GM12878 (cell line): Measurements from ENCODE around the gene CCDC27. TPM values are rescaled to one million over a fixed set of nuclear protein-coding genes. Genes with fewer than 3 reads are reported as not detected.
A peak's percentile ranks its signal among the peaks of the same experiment; 100 is the strongest.

ENCODE experiments used
- ATAC-seq: fragments of 200-7000 bp; cut with Tn5 transposase; 3 replicates; pipeline ENCODE4 v1.9.1; 2020; ENCODE audit warnings: mild to moderate bottlenecking, moderate library complexity
- BruUV-seq: library from RNA; stranded (reverse); fragments of 400-500 nt; replicated peaks from 2 replicates; lab custom pipeline; 2021; lab: Mats Ljungman, UMichigan
- CTCF ChIA-PET: fragments of 300-600 bp; sonication (Branson Sonifier 250); formaldehyde crosslinking; extraction: SDS; loops from one replicate; lab custom pipeline; 2021; ENCODE audit warnings: inconsistent platforms; lab: Yijun Ruan, JAX
- POLR2A ChIA-PET: fragments of 350-600 bp; formaldehyde crosslinking; extraction: SDS; loops from one replicate; lab custom pipeline; 2021; ENCODE audit warnings: inconsistent platforms; lab: Charles Lee
- RAD21 ChIA-PET: fragments of 300-600 bp; sonication (Branson Sonifier 250); formaldehyde crosslinking; loops from one replicate; lab custom pipeline; 2023; ENCODE audit warnings: antibody characterized with exemption; ENCODE audit not compliant: unreplicated experiment; lab: Charles Lee
- SMC1A ChIA-PET: fragments of 300-600 bp; sonication (Branson Sonifier 250); formaldehyde crosslinking; loops from one replicate; lab custom pipeline; 2023; ENCODE audit not compliant: unreplicated experiment, uncharacterized antibody; lab: Charles Lee
- DNase-seq: peaks from one replicate; pipeline ENCODE4 v3.0.0-alpha.2; 2011; ENCODE audit warnings: low read depth, low spot score
- FAIRE-seq: peaks from 3 replicates; lab custom pipeline; 2011; peaks lifted over from hg19 to GRCh38; lab: Jason Lieb, UNC
- H2AFZ ChIP-seq: 2 replicates; pipeline ENCODE4 v1.6.0; 2011; ENCODE audit warnings: low read depth, low read length, control low read depth; ENCODE audit not compliant: control insufficient read depth
- H3K27ac ChIP-seq: 2 replicates; pipeline ENCODE4 v1.5.1; 2011; ENCODE audit warnings: control low read depth; ENCODE audit not compliant: control insufficient read depth, insufficient read depth
- H3K27me3 ChIP-seq, 2 experiments: replicated peaks in 1 of 2; 2 replicates each; pipeline versions ENCODE4 v1.6.0 to v1.6.1; 2011; ENCODE audit warnings: low read length in 1 of 2; ENCODE audit not compliant: control insufficient read depth in 2 of 2, insufficient read depth in 2 of 2
- H3K36me3 ChIP-seq, 2 experiments: 2 replicates each; pipeline ENCODE4 v1.5.1; 2011; ENCODE audit warnings: low read length in 1 of 2; ENCODE audit not compliant: control insufficient read depth in 2 of 2, insufficient read depth in 2 of 2
- H3K4me1 ChIP-seq: 2 replicates; pipeline ENCODE4 v1.6.1; 2011; ENCODE audit warnings: mild to moderate bottlenecking, low read length, moderate library complexity, mixed read lengths; ENCODE audit not compliant: control insufficient read depth, insufficient read depth
- H3K4me2 ChIP-seq: 2 replicates; pipeline ENCODE4 v1.6.0; 2011; ENCODE audit warnings: control low read depth; ENCODE audit not compliant: control insufficient read depth, insufficient read depth
- H3K4me3 ChIP-seq: fragments of 200-600 bp; sonication (generic); 2 replicates; pipeline ENCODE4 v1.5.1; 2016
- H3K79me2 ChIP-seq: 2 replicates; pipeline ENCODE4 v1.6.0; 2011; ENCODE audit warnings: low read length; ENCODE audit not compliant: control insufficient read depth, insufficient read depth
- H3K9ac ChIP-seq: 2 replicates; pipeline ENCODE4 v1.8.0; 2011; ENCODE audit warnings: low read length, control low read depth, mixed read lengths; ENCODE audit not compliant: control insufficient read depth, insufficient read depth
- H3K9me3 ChIP-seq: replicated peaks from 3 replicates; pipeline ENCODE4 v1.5.1; 2011; ENCODE audit warnings: mild to moderate bottlenecking, low read length; ENCODE audit not compliant: control insufficient read depth, insufficient read depth
- H4K20me1 ChIP-seq: 2 replicates; pipeline ENCODE4 v1.6.0; 2011; ENCODE audit not compliant: control insufficient read depth, insufficient read depth
- CBFB ChIP-seq: IDR thresholded peaks from 2 replicates; pipeline ENCODE4 v1.6.1; 2016; ENCODE audit warnings: antibody characterized with exemption, low read depth
- CBX5 ChIP-seq: sonication (generic); IDR thresholded peaks from 2 replicates; pipeline ENCODE4 v1.6.1; 2016; ENCODE audit warnings: low read depth, moderate library complexity, mild to moderate bottlenecking, inconsistent platforms
- CHD2 ChIP-seq: IDR thresholded peaks from 2 replicates; pipeline ENCODE4 v1.6.1; 2011; ENCODE audit warnings: low read depth, low read length, improper control_type of control experiment, borderline replicate concordance
- MTA2 ChIP-seq: fragments of 450-650 bp; IDR thresholded peaks from 2 replicates; pipeline ENCODE4 v1.6.1; 2016; ENCODE audit warnings: low read depth, mild to moderate bottlenecking, moderate library complexity
- MXI1 ChIP-seq: fragments of 150-350 bp; IDR thresholded peaks from 2 replicates; pipeline ENCODE4 v1.6.1; 2011; ENCODE audit warnings: low read depth, mild to moderate bottlenecking, inconsistent platforms, low read length, improper control_type of control experiment
- PAX8 ChIP-seq: fragments of 450-650 bp; IDR thresholded peaks from 2 replicates; pipeline ENCODE4 v1.6.1; 2017; ENCODE audit warnings: mild to moderate bottlenecking, moderate library complexity
- RB1 ChIP-seq: fragments of 450-650 bp; formaldehyde crosslinking; IDR thresholded peaks from 2 replicates; pipeline ENCODE4 v1.6.1; 2017; ENCODE audit warnings: mild to moderate bottlenecking, borderline replicate concordance
- RELB ChIP-seq: fragments of 450-650 bp; IDR thresholded peaks from 2 replicates; pipeline ENCODE4 v1.6.1; 2017; ENCODE audit warnings: low read depth, mild to moderate bottlenecking, moderate library complexity
- REST ChIP-seq: IDR thresholded peaks from 2 replicates; pipeline ENCODE4 v1.6.1; 2012; ENCODE audit warnings: mild to moderate bottlenecking, low read depth, low read length
- SREBF1 ChIP-seq: IDR thresholded peaks from 2 replicates; pipeline ENCODE4 v1.6.1; 2012; ENCODE audit warnings: mild to moderate bottlenecking, low read length
- TCF12 ChIP-seq: IDR thresholded peaks from 2 replicates; pipeline ENCODE4 v1.6.1; 2011; ENCODE audit warnings: low read depth, mild to moderate bottlenecking, low read length
- TCF3 ChIP-seq: IDR thresholded peaks from 2 replicates; pipeline ENCODE4 v1.6.1; 2012; ENCODE audit warnings: low read depth, mild to moderate bottlenecking, low read length, borderline replicate concordance; ENCODE audit not compliant: insufficient read depth
- TCF7 ChIP-seq: IDR thresholded peaks from 2 replicates; pipeline ENCODE4 v1.6.1; 2014; ENCODE audit warnings: antibody characterized with exemption, borderline replicate concordance
- USF2 ChIP-seq: IDR thresholded peaks from 2 replicates; pipeline ENCODE4 v1.6.1; 2011; ENCODE audit warnings: low read depth, low read length, improper control_type of control experiment, borderline replicate concordance
- ZNF24 ChIP-seq: fragments of 450-650 bp; IDR thresholded peaks from 2 replicates; pipeline ENCODE4 v1.6.1; 2017; ENCODE audit warnings: antibody characterized with exemption, mild to moderate bottlenecking
- WGBS: methylation state at CpG from one replicate; pipeline ENCODE4 v1.1.6; 2016; ENCODE audit warnings: low lambda C conversion rate; ENCODE audit not compliant: insufficient replicate concordance, insufficient coverage; ENCODE audit errors: missing lambda C conversion rate; 5-methylcytosine and 5-hydroxymethylcytosine counted together
- in situ Hi-C: fragments of 300-500 bp; cut with MboI; formaldehyde crosslinking; loops from 9 replicates; pipeline ENCODE4 v1.14.3; 2018; ENCODE audit warnings: mixed read lengths
- intact Hi-C: fragments of 100-400 bp; cut with micrococcal nuclease; formaldehyde crosslinking; loops from one replicate; pipeline ENCODE4 v1.14.2; 2022; ENCODE audit not compliant: unreplicated experiment
- polyA plus RNA-seq, 11 experiments: library from polyadenylated mRNA; depleted of rRNA in 4 of 11; unstranded in 6 of 11; stranded (reverse) in 5 of 11; fragments of >200 nt; fragmentation: Nextera tagmentation in 4 of 11; fragmentation: Illumina TruSeq in 1 of 11; extraction: Ambion mirVana in 4 of 11; extraction: Trizol in 1 of 11; gene quantifications; 1 replicate in 1 of 11; 2 replicates in 10 of 11; pipeline versions ENCODE4 v1.2.1 to v1.2.3, GENCODE V29; 2011 to 2016; ENCODE audit warnings: inconsistent platforms in 2 of 11, missing spikeins in 2 of 11, low read depth in 1 of 11
- total RNA-seq, 4 experiments: library from RNA; depleted of rRNA in 3 of 4; stranded (reverse); fragments of >200 nt in 3 of 4; fragmentation: Illumina TruSeq in 1 of 4; extraction: Trizol in 1 of 4; gene quantifications; 2 replicates each; pipeline versions ENCODE4 v1.2.1 to v1.2.3, GENCODE V29; 2013 to 2021

Gene CCDC27
- total and polyA plus RNA-seq, 10 of the 15 experiments (the other 5 are each of a cell fraction or from before 2014, with no cell fraction given): 0.05 TPM; not detected in 9

GRCh38 chr1:3738943-3739342 lies 13.3 kb upstream of the CCDC27 start:
- no peak overlapping the region for H3K4me2 ChIP-seq
- 95% methylated on average over 12 of the region's 12 CpGs for WGBS
- RAD21 ChIA-PET: no interaction called here

More at GRCh38 chr1:3738943-3739342, 13.3 kb upstream of the CCDC27 start:
- Histone ChIP-seq H3K36me3 (peaks cover 3 to 10% of the 10 kb centered on the region in 2 experiments; a peak in 3 of 4 replicates), H3K27me3 (no peaks in the 10 kb centered on the region), H3K9me3 (no peaks in the 10 kb centered on the region), H2AFZ (no peak overlapping the region), H3K9ac (no peak overlapping the region), H3K27ac (no peak overlapping the region), H4K20me1 (no peaks in the 10 kb centered on the region), H3K79me2 (no peaks in the 10 kb centered on the region), H3K4me3 (no peak overlapping the region), H3K4me1 (no peaks in the 10 kb centered on the region)
- TSS peak; percentile 51 for BruUV-seq
- TF ChIP-seq SREBF1: no peak
- no peak for TF ChIP-seq CBX5
- no peak for TF ChIP-seq TCF7
- TF ChIP-seq MXI1: no peak
- no peak for TF ChIP-seq TCF3
- TF ChIP-seq REST: no peak
- no peak for TF ChIP-seq RB1
- no peak for TF ChIP-seq TCF12
- TF ChIP-seq CHD2: no peak
- no peak for TF ChIP-seq USF2
- TF ChIP-seq MTA2: no peak
- no peak for TF ChIP-seq ZNF24
- TF ChIP-seq RELB: no peak
- TF ChIP-seq PAX8: no peak
- no peak for TF ChIP-seq CBFB
- ATAC-seq: no peak
- SMC1A ChIA-PET: no interaction called here
- CTCF ChIA-PET: no interaction called here
- intact Hi-C loops (no loop called here), in situ Hi-C loops (no loop called here)
- DNase-seq: no peak
- POLR2A ChIA-PET: no interaction called here
- no peak for FAIRE-seq
